ENCODE results near the gene MAPK8IP2. TPM values are rescaled to one million over a fixed set of nuclear protein-coding genes. Genes with fewer than 3 reads are reported as not detected.
"Not testable (repeated sequence)": the region's sequence is repeated elsewhere in the genome, so short reads cannot be mapped to it uniquely, and the experiment has no call there.

MAPK8IP2 gene
- total RNA-seq, 1 experiment from 2014 or later, result 0.79 TPM

GRCh38 chr22:50657925-50658324 is 57.3 kb downstream of the MAPK8IP2 start:
- peaks cover 30% of the 10 kb centered on the region for H3F3A ChIP-seq (ENCODE audit: insufficient read depth, low read depth)
- POLR2A ChIA-PET (ENCODE audit: unreplicated experiment), result no interaction called here
- no peaks in the 10 kb centered on the region for H3K79me2 ChIP-seq (ENCODE audit: low read depth)
- no peaks in the 10 kb centered on the region for H3K36me3 ChIP-seq (ENCODE audit: low read depth)
- no peak for TF ChIP-seq CTCF (conservative IDR thresholded peaks at IDR 0.05)
- TF ChIP-seq EZH2 (IDR thresholded peaks at IDR 0.05; ENCODE audit: low read depth), result no peak
- no peaks in the 10 kb centered on the region for H3K9me3 ChIP-seq (ENCODE audit: insufficient read depth, low read depth)
- no peaks in the 10 kb centered on the region for H3K27me3 ChIP-seq (ENCODE audit: insufficient read depth, low read depth)
- peak in 1 of 2 experiments; percentile 29 for DNase-seq
- BruUV-seq (replicated peaks), result no TSS peak
- H4K20me1 ChIP-seq (ENCODE audit: insufficient read depth), result no peaks in the 10 kb centered on the region
- CTCF ChIA-PET, result interaction anchor here (0.5 kb wide), 1 partner anchor 51 kb away, joined by 10 read pairs; no protein-coding TSS in a partner anchor
- no peaks in the 10 kb centered on the region for H3K9me2 ChIP-seq (ENCODE audit: insufficient read depth)
- intact Hi-C loops (cut with micrococcal nuclease; ENCODE audit: unreplicated experiment), result no loop called here
- peak overlapping the region; percentile 70 for H3K4me2 ChIP-seq
- no peak overlapping the region for H3K4me3 ChIP-seq
- H3K4me1 ChIP-seq (replicated peaks; ENCODE audit: insufficient read depth), result peaks cover 39% of the 10 kb centered on the region
- H2AFZ ChIP-seq, result no peak overlapping the region
- H3K27ac ChIP-seq, result peak overlapping the region; percentile 83; the same call in 1 of the 2 replicates

GRCh38 chr22:50659711-50660110 is 59.1 kb downstream of the MAPK8IP2 start:
- H3K27ac ChIP-seq; intact Hi-C loops (cut with micrococcal nuclease; ENCODE audit: unreplicated experiment); H3K4me3 ChIP-seq; H3K9me3 ChIP-seq (ENCODE audit: insufficient read depth, low read depth); H4K20me1 ChIP-seq (ENCODE audit: insufficient read depth); POLR2A ChIA-PET (ENCODE audit: unreplicated experiment); H3K36me3 ChIP-seq (ENCODE audit: low read depth); H3K4me2 ChIP-seq; H3K27me3 ChIP-seq (ENCODE audit: insufficient read depth, low read depth); H3K79me2 ChIP-seq (ENCODE audit: low read depth); H3K9me2 ChIP-seq (ENCODE audit: insufficient read depth); CTCF ChIA-PET; BruUV-seq (replicated peaks); H2AFZ ChIP-seq: not testable (repeated sequence)
- peak in 1 of 2 experiments; percentile 32 for DNase-seq
- Histone ChIP-seq H3F3A (ENCODE audit: insufficient read depth, low read depth) (peaks cover 30% of the 10 kb centered on the region), H3K4me1 (replicated peaks; ENCODE audit: insufficient read depth) (peaks cover 37% of the 10 kb centered on the region)

GRCh38 chr22:50660306-50660705 is 59.7 kb downstream of the MAPK8IP2 start:
- H3K79me2 ChIP-seq (ENCODE audit: low read depth), result no peaks in the 10 kb centered on the region
- H4K20me1 ChIP-seq (ENCODE audit: insufficient read depth), result no peaks in the 10 kb centered on the region
- peak in 1 of 2 experiments; percentile 27 for DNase-seq
- H3K27me3 ChIP-seq (ENCODE audit: insufficient read depth, low read depth), result no peaks in the 10 kb centered on the region
- H3K9me3 ChIP-seq (ENCODE audit: insufficient read depth, low read depth), result no peaks in the 10 kb centered on the region
- no peak overlapping the region for H3K4me2 ChIP-seq
- ChIA-PET CTCF (no interaction called here), POLR2A (ENCODE audit: unreplicated experiment) (no interaction called here)
- BruUV-seq (replicated peaks), result no TSS peak
- 0 out of 2 replicates have a peak overlapping the region, but pooled peaks have one; percentile 1 for H3K27ac ChIP-seq
- no peak overlapping the region for H2AFZ ChIP-seq
- no peak overlapping the region for H3K4me3 ChIP-seq
- H3F3A ChIP-seq (ENCODE audit: insufficient read depth, low read depth), result peaks cover 24% of the 10 kb centered on the region
- H3K9me2 ChIP-seq (ENCODE audit: insufficient read depth), result no peaks in the 10 kb centered on the region
- intact Hi-C loops (cut with micrococcal nuclease; ENCODE audit: unreplicated experiment), result no loop called here
- peaks cover 31% of the 10 kb centered on the region for H3K4me1 ChIP-seq (replicated peaks; ENCODE audit: insufficient read depth)
- no peaks in the 10 kb centered on the region for H3K36me3 ChIP-seq (ENCODE audit: low read depth)
- TF ChIP-seq EZH2 (IDR thresholded peaks at IDR 0.05; ENCODE audit: low read depth) (no peak), CTCF (conservative IDR thresholded peaks at IDR 0.05) (no peak)

Other genes starting within 250 kb of the MAPK8IP2 start
- 85.2 and 104 TPM in 2 replicates for gene SBF1, start 125.8 kb upstream of the MAPK8IP2 start, total RNA-seq (2021)
- 7.2 and 10.5 TPM in 2 replicates for gene ADM2, start 119.2 kb upstream of the MAPK8IP2 start, total RNA-seq (2021)
- gene MIOX, start 113.9 kb upstream of the MAPK8IP2 start, total RNA-seq (2021), result 1.4 and 1.5 TPM in 2 replicates
- 37.3 and 52.2 TPM in 2 replicates for gene LMF2, start 93.1 kb upstream of the MAPK8IP2 start, total RNA-seq (2021)
- 58.8 and 62.9 TPM in 2 replicates for gene NCAPH2, start 92.6 kb upstream of the MAPK8IP2 start, total RNA-seq (2021)
- 3.0 and 6.1 TPM in 2 replicates for gene SCO2, start 75.2 kb upstream of the MAPK8IP2 start, total RNA-seq (2021)
- gene TYMP, start 70.8 kb upstream of the MAPK8IP2 start, total RNA-seq (2021), result 5.9 and 16.5 TPM in 2 replicates
- 0.72 and 4.7 TPM in 2 replicates for gene KLHDC7B, start 54.9 kb upstream of the MAPK8IP2 start, total RNA-seq (2021)
- not detected in 2 replicates for gene SYCE3, start 37.9 kb upstream of the MAPK8IP2 start, total RNA-seq (2021)
- gene CPT1B, start 22.4 kb upstream of the MAPK8IP2 start, total RNA-seq (2021), result 66.2 and 72.2 TPM in 2 replicates
- 60.0 and 70.4 TPM in 2 replicates for gene CHKB, start 17.9 kb upstream of the MAPK8IP2 start, total RNA-seq (2021)
- 16.6 and 23.7 TPM in 2 replicates for gene ARSA, start 27.4 kb downstream of the MAPK8IP2 start, total RNA-seq (2021)
- gene SHANK3, start 72.0 kb downstream of the MAPK8IP2 start, total RNA-seq (2021), result 5.8 and 7.6 TPM in 2 replicates
- gene ACR, start 137.4 kb downstream of the MAPK8IP2 start, total RNA-seq (2021), result 0.28 TPM in 1 of 2 replicates, not detected in the other
- 44.0 and 48.4 TPM in 2 replicates for gene RABL2B, start 182.8 kb downstream of the MAPK8IP2 start, total RNA-seq (2021)

All from PC-9 (cell line).